IPS-NIHi7 (cell line): ENCODE measurements around the gene RBM27.
"Not testable (repeated sequence)": the region's sequence is repeated elsewhere in the genome, so short reads cannot be mapped to it uniquely, and the experiment has no call there.

Experiments
- DNase-seq: peaks from one replicate; pipeline ENCODE4 v3.0.0; 2012; ENCODE audit warnings: mixed read lengths; ENCODE audit errors: extremely low spot score

The RBM27 gene

GRCh38 chr5:146205499-146206202 lies 2.2 kb downstream of the RBM27 start:
- DNase-seq = no peak

- DNase-seq = no peak
These were observed 2.9 kb downstream of the RBM27 start for GRCh38 chr5:146206257-146206656.

- no peak for DNase-seq
These were observed 5.6 kb downstream of the RBM27 start for GRCh38 chr5:146208916-146209522.

GRCh38 chr5:146209714-146210113 lies 6.3 kb downstream of the RBM27 start:
- no peak for DNase-seq

- DNase-seq = not testable (repeated sequence)
These were observed 7.4 kb downstream of the RBM27 start for GRCh38 chr5:146210810-146211209.

- DNase-seq = no peak
These were observed 9.9 kb downstream of the RBM27 start for GRCh38 chr5:146213210-146213826.

GRCh38 chr5:146214881-146215280 lies 11.5 kb downstream of the RBM27 start:
- not testable (repeated sequence) for DNase-seq

- DNase-seq = no peak
These were observed 14.8 kb downstream of the RBM27 start for GRCh38 chr5:146218168-146218567.

GRCh38 chr5:146219243-146219642 lies 15.8 kb downstream of the RBM27 start:
- no peak for DNase-seq

GRCh38 chr5:146221234-146221633 lies 17.8 kb downstream of the RBM27 start:
- DNase-seq = no peak

GRCh38 chr5:146222005-146222404 lies 18.6 kb downstream of the RBM27 start:
- DNase-seq = no peak

GRCh38 chr5:146223179-146223578 lies 19.8 kb downstream of the RBM27 start:
- DNase-seq = no peak

- DNase-seq = no peak
These were observed 25.8 kb downstream of the RBM27 start for GRCh38 chr5:146229222-146229621.

GRCh38 chr5:146232223-146232622 lies 28.8 kb downstream of the RBM27 start:
- DNase-seq = no peak

GRCh38 chr5:146233441-146233840 lies 30.0 kb downstream of the RBM27 start:
- no peak for DNase-seq

GRCh38 chr5:146238973-146239372 lies 35.6 kb downstream of the RBM27 start:
- DNase-seq = no peak

GRCh38 chr5:146240951-146241350 lies 37.5 kb downstream of the RBM27 start:
- DNase-seq = no peak

GRCh38 chr5:146243247-146243646 lies 39.8 kb downstream of the RBM27 start:
- no peak for DNase-seq

GRCh38 chr5:146248561-146248960 lies 45.2 kb downstream of the RBM27 start:
- no peak for DNase-seq

GRCh38 chr5:146249801-146250200 lies 46.4 kb downstream of the RBM27 start:
- no peak for DNase-seq
